HG02973 (cell line): ENCODE data around the gene AFDN.

ENCODE experiments used
- ATAC-seq: cut with Tn5 transposase; IDR thresholded peaks from one replicate; pipeline ENCODE4 v1.9.1; 2021; ENCODE audit warnings: moderate library complexity; ENCODE audit not compliant: unreplicated experiment

The AFDN gene

DNA sequence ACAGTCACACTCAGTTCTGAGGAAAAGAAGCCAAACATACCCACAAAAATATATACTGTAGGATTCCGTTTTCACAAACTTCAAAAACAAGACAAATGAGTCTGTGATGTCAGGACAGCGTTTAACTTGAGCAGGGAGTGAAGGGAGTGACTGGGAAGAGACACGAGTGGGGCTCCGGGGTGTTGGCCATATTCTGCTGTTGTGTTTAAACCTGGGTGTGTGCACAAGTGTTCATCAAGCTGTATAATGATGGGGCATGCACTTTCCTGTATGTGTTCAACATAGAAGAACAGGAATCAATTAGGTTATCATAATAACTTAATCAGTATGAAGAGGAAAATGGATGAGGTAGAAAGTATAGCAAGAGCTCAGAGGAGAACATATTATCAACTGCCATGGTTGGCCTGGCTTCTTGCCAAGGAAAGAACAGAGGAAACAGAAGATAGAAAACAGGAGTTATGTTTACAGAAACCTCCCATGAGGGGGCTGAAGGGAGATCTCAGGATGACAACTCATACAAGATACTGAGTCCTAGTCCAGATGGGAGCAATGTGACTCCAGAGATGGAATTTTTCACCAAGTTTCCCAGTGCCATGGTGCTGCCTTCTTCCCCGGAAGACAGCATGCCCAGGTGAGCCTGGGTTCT is 15.1 kb upstream of the AFDN start:
- no peak for ATAC-seq

DNA sequence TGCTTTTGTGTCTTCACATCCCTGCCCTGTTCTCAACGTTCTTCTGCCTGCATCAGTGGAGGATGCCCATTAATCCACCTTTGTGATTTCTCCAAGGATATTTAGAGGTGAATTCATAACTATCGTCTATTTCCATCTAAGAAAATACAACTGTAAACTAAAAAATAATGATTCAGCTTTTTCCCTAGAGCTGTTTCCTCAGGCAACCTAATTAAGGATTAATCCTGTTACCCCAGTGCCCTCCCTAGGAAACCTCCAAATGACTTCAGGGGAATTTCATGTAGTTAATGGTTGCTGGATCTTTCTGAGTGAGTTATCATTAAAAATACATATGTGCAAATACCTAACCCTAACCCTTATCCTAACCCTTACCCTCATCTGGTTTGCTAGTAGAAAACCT is 14.6 kb upstream of the AFDN start:
- ATAC-seq, result no peak

DNA sequence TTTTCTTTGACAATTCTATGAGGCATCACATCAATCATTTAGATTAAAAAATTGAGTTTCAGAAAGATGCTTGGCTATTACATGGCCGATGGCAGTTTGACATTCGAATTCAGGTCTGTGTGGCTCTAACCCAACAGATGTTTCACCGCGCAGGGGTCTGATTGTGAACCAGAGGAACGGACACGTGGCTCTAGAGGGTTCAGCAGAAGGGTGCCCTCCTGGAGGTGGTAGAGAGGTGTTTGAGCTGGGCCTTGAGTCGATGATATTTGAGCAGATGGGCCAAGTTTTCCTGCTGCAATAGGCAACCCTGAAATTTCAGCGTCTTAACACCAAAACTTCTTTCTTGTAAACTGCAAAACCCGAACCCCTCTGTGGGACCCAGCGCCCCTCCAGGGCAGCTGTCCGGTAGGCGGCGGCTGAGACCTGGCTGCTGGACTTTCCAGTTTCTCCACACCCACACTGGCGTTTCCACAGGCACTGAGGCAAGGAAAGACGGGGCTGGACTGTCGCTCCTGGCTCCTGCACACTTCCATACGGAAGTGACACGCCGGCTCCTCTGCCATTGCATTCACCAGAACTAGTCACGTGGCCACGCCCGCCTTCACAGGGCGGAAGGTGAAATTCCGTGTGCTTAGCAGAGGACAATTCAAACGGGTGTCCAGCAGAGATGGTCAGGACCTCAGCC is 11.3 kb upstream of the AFDN start:
- ATAC-seq, result no peak

DNA sequence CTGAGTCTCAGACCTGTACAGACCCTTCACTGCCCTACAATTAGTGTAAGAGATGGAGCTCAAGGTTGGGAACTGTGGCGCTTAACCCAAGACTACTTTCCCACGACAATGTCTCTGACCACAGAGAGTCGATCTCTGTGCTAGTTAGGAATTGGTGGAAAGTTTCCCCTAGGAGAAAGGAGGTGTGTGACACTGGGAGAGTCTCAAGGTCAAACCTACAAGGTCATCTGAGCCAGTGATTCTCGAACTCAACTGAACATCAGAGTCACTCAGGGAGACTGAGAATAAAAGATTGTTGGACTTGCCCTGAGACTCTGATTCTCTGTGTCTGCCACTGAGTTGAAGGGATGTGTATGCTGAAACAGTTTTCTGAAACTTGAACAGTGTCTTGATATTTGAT is 9.7 kb upstream of the AFDN start:
- no peak for ATAC-seq

DNA sequence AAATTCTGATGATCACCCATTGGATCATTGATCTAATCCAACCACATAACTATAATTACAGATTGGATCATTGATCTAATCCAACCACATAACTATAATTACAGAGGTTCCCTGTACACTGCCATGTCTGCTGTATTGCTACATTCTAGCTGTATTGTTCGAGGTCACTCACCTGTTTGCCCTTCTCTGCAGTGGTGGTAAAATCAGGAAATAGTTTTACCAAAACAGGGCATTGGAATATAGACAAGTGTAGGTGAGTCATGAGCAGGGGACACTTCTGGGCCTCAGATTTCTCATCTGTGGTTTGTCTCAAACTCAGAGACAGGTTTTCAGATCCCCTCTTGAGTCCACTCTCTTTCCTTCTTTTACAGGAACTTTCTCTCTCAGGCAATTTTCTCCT is 9.0 kb upstream of the AFDN start:
- no peak for ATAC-seq

DNA sequence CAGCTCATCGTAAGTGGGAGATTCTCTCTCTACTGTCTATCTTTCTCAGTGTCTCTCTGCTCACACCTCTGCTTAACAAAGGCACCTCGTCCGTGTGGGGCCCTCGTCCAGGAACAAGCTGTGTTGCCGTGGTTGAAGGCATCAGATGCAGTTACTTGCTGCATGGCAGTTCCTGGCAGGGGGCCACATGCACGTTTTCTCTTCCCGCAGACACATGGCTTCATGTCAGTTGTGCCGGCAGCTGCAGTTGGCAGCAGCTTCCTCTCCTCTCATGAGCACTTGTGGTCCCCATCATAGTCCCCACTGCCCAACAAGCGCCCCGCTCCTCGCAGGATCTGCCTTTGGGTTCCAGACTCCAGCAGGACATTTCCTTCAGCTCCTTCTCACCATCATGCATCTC is 7.1 kb upstream of the AFDN start:
- ATAC-seq, result no peak

DNA sequence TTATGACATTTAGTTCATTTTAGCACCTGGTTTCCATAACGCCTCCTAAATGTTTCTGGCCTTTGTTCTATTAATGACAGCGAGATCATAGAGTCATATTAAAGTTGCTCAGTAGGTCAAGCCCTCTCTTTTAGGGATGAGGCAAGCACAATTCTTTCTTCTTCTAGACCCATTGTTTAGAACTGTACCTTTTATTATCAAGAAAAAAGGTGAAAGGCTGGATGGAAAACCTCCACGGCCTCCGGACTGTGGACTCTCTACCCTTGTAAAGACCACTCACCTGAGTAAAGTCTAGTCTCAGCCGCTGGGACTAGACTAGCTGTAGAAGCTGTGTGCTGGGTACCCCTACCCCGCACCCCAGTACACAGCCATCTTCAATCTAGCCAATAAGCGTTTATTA is 6.0 kb upstream of the AFDN start:
- no peak for ATAC-seq

DNA sequence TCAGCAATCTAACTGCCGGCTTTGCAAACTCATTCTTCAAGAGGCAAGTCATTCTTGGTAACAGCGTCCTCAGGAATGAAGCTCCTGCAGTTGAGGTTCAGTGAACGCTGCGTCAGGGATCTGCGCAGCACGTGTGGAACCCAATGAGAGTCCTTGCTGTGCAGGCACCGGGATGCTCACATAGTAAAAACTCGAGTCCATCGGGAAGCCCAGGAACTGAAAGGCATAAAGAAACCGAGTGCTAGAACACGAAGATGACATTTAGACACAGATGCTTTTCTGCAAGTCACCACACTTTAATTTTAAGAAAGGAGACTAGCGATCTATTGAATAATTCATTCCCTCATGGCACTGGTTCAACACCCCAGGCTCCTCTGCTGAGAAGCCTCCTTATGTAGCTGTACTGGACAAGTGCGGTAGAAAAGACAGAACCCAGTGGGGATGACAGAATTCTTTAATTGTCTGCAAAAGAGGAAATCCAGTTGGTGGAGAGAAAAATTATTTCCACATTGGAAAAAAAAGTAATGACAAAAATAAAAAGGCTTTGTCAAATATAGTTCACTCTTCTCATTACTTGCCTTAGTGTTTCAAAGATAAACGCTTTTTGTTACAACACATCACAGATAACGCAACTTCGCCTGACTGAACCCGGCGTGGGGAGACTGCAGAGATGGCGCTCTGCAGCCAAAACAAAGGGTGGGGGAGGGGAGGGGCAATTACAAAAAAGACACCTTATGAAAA is 1.9 kb upstream of the AFDN start:
- no peak for ATAC-seq

DNA sequence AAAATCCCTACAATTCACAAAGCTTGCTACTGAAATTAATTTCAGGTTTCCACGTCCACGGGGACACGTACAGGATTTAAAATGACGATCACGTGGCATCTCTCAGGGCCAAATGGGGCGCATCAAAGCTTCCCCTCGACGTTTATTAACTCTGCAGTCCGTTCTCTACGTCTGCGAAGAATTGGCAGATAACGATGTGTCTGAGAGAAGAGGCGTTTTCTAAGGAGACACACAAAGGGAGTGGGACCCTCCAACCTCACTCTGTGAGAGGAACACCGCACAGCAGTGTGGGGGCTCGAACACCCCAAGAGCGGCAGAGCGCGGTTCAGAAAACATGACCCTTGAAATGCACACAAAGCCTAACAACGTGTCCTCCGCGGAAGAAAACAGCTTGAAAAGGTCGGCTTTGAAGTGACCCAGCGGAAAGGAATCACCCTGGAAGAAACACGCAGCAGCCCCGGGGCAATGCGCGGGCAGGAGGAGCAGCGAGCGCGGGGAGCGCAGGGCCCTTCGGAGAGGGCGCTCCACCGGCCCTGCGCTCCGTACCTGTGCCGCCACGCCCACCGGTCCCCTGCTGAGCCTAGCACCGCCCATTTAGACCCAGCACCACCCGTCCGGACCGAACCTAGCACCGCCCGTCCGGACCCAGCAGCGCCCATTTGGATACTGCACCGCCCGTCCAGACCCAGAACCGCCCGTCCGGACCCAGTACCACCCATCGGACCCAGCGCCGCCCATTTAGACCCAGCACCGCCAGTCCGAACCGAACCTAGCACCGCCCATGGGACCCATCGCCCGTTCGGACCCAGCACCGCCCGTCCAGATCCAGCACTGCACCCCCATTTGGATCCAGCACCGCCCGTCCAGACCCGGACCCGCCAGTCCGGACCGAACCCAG is 1.1 kb upstream of the AFDN start:
- no peak for ATAC-seq

DNA sequence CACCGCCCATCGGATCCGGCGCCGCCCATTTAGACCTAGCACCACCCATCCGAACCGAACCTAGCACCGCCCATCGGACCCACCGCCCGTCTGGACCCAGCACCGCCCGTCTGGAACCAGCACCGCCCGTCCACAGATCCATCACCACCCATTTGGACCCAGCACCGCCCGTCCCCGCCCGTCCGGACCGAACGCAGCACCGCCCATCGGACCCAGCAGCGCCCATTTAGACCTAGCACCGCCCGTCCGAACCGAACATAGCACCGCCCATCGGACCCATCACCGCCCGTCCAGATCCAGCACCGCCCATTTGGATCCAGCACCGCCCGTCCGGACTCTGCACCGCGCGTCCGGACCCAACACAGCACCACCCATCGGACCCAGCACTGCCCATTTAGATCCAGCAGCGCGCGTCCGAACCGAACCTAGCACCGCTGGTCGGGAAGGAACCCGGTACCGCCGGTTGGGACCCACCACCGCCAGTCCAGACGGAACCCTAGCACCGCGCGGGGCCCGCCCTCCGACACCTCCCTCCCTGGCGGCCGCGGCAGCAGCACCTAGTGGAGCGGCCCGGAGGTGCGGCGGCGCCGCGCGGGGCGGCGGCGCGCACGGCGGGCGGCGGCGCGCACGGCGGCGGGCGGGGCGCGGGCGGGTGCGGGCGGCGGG is 348 bp upstream of the AFDN start:
- ATAC-seq, result peak; percentile 72

DNA sequence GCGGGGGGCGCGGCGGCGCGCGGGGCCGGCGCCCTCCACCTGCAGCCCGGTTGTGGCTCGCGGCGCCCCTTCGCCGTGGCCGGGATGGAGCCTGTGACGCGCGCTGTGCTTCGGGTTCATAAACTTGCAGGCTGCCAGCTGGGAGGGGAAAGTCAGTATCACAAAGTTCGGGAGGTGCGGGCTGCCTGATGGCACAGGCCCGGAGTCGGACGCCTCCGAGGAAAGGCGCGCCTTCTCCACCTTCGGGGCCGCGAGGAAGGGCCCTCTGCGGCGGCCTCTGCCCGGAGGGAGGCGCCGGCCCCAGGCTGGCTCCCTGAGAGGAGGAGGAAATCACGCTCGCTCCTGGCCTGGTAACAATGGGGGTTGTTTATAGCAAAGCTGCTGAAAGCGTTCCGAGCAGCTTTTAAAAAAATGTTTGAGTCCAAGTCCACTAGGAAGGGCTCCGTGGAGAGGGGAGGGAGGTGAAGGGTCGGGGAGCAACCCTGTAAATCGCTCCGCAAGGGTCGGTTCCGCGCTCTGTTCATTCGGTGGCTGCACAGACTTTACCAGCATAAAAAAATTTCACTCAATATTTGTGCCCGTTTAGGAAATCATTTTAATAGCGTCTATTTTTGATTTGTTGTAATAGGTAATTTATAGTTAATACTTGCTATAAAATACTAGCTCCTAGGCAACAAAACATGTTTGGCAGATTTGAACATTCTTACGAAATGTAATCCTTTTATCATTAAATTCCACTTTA is 1.0 kb downstream of the AFDN start:
- ATAC-seq, result peak; percentile 31

DNA sequence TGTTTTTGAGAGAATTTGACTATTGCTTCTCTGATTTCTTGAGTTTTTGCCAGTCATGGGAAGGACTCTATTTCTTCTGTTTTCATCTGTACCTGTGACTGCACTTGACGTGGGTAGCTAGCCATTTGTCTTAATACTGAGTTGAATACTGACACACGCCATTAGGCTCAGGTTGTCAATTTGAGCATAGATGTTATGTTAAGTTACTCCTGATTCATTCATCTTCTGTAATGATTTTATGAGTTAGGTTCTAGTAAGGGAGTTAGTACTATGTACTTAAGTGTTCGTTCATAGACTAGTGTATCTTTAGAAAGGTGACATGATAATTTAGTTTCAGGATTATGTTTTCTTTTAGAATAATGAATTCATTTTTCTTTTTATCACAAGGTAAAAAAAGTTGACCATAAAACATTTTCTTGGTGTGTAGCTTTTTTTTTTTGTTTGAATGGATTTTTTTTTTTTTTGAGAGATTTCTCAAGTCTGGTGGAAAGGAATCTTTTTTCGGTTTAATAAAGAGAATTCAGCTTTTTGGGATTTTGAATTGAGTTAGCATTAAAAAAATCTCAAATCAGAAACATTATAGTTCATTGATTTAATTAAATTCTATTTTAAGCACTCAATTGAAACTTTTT is 1.7 kb downstream of the AFDN start:
- no peak for ATAC-seq

DNA sequence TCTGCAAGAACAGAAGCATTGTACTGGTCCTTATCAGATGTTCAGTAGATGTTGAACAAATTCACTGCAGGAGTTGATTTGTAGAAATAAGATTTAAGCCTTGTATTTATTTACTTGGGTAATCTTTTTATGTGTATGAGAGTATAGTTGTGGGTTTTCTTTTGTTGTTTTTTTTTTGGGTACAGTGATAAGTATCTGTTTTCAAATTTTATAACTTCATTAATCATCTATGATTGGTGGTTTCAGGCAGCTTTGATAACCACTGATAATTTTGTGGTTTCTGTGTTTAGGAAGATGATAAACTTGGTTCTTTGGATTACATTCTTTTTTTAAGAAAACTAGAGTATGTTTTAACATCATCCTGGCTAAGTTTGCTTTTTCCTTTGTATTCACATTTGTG is 2.8 kb downstream of the AFDN start:
- ATAC-seq, result no peak

DNA sequence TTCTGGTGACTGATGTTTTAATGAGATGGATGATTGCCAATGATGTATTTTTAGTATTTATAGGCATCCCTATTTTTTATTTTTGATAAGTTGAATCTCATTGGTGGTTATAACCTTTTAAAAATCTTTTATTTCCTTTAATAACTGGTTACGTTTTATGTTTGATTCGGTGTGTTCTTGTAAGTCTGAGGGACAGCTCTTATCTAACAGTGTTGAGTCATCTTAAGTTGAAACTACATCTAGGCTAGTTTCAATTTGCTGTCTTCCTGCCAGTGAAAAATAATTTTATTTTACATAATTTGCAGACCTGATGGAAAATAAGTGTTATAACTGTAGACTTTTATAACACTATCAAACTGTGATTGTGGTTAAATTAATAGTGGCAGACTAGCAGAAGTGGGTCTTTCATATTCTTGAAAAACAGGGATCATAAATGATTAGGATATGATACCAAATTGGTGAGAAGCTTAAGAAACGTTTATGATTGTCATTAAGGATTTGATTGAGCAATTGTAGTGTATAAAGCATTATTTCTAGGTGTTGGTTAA is 4.6 kb downstream of the AFDN start:
- ATAC-seq, result no peak

DNA sequence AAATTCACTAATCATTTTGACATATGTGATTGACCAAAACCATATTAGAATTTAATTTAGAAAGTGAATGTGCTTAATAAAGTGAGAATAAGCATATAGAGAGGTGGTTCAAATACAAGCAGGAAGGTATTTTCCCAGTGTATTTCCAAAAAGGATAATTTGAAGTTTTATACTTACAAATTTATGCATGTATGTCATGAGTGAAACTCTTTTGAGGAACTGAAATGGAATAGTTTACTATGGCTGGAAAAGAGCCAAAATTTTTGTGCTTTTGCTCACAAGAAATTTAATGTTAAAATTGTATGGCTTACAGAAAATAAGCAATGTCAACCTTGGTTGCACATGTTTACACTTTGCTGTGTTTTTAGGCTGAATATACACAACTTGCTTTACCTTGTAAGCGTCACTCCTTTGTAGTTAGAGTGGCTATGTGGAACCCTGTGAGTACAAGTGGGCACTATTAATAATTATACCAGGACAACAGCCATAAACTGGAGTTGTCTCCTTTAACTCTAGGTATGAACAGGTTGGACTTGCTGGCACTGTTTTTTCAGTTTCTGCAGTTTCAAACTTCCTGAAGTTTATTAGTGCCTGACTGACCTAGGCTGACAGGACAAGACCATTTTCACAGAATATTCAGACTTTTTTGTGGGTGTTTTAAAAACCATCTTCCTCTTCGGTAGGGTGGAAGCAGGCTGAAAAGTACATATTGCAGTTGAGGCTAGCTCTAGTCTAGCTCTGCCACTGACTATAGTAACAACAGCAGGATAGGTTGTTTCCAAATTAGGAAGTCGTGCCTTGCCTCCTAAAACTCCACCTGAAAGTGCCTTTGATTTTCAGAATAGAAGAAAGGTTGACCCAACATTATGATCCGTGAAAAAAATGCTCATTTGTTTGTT is 6.0 kb downstream of the AFDN start:
- no peak for ATAC-seq

DNA sequence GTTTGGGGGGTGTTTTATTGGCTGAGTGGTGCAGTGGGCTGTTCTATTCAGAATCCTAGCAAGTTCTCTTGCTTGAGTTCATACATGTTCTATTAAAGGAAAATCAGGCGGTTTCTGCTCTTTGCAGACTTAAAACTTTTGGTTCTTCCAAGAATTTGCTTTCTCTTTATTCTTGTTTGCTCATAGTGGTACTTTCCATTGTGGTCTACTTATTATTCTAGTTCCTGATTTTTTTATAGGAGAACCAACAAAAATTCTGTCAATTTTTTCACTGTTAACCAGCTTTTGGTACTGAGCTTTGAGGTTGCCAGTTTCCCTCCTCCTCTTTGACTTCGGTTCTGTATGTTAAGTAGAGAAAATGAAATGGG is 6.7 kb downstream of the AFDN start:
- ATAC-seq, result no peak

DNA sequence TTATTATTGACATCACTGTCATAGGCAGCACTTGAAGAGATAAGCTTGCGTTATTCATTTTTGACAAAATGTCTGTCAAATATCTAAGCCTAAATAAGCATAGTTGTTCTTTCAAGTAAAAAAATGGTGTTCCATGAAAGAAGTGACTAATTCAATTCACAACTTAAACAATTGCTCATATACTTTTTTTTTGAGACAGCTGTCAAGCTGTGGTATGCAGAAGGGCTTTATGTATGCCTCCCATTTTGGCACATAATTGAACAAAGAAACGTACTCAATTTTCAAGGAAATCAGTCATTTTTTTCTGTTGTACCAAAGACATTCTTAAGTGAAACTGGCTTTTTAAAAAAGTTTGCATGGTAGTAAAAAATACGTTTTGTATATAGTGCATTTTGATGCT is 8.5 kb downstream of the AFDN start:
- no peak for ATAC-seq

DNA sequence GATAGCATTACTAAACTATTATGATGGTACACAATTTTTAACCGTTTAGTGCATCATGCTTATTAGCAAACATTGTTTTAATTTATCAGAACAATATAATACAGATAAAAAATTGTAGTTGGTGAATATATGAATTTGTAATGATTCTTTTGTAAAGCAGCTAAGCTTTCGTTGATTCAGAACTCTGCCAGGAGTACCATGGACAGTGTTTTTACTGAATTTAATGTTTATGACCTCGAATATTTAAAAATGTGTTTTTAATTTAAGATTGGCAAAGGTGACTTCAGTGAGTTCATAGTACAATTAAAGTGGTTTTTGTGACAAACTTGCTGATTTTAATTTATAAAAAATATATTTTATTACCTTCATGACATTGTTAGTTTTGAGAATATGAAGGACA is 10.0 kb downstream of the AFDN start:
- no peak for ATAC-seq
